Esophagus squamous epithelium (tissue), 5 donors: ENCODE measurements around the gene TAS2R60. TPM values are rescaled to one million over a fixed set of nuclear protein-coding genes. Genes with fewer than 3 reads are reported as not detected.

Experiments
- DNase-seq: peaks from one replicate; lab custom pipeline; 2025; lab: John Stamatoyannopoulos, UW
- H3K27ac ChIP-seq, 4 donors: fragments of 200-600 bp; sonication (generic); one replicate each; pipeline ENCODE4 v1.5.1; 2016 to 2019; ENCODE audit warnings: mild to moderate bottlenecking in 1 of 4
- H3K27me3 ChIP-seq, 4 donors: fragments of 200-600 bp; sonication (generic); 1 replicate in 3 of 4; 2 replicates in 1 of 4; pipeline versions ENCODE4 v1.5.1 to v1.6.0; 2017 to 2021; ENCODE audit warnings: antibody characterized with exemption in 1 of 4
- H3K36me3 ChIP-seq, 3 donors: fragments of 200-600 bp; sonication (generic); one replicate each; pipeline ENCODE4 v1.5.1; 2016 to 2019
- H3K4me1 ChIP-seq, 3 donors: fragments of 200-600 bp; sonication (generic); one replicate each; pipeline ENCODE4 v1.5.1; 2017 to 2019
- H3K4me3 ChIP-seq, 4 donors: fragments of 200-600 bp; sonication (generic); 1 replicate in 3 of 4; 2 replicates in 1 of 4; pipeline ENCODE4 v1.5.1; 2016 to 2019; ENCODE audit warnings: mild to moderate bottlenecking in 2 of 4, moderate library complexity in 1 of 4
- H3K9me3 ChIP-seq, 3 donors: fragments of 200-600 bp; sonication (generic); one replicate each; pipeline ENCODE4 v1.5.1; 2016 to 2019
- CTCF ChIP-seq, 6 experiments: fragments of 450-650 bp in 4 of 6; fragments of 200-600 bp in 2 of 6; sonication (generic) in 2 of 6; IDR thresholded peaks; one replicate each; pipeline ENCODE4 v1.5.1; 2016 to 2019; ENCODE audit warnings: antibody characterized with exemption in 6 of 6, mild to moderate bottlenecking in 4 of 6, moderate library complexity in 4 of 6
- POLR2A ChIP-seq, 4 donors: fragments of 450-650 bp; IDR thresholded peaks; one replicate each; pipeline ENCODE4 v1.6.1; 2017; ENCODE audit warnings: antibody characterized with exemption in 4 of 4, mild to moderate bottlenecking in 4 of 4, moderate library complexity in 3 of 4
- WGBS, 2 donors: methylation state at CpG; one replicate each; pipeline ENCODE4 v1.1.5; 2018; 5-methylcytosine and 5-hydroxymethylcytosine counted together
- intact Hi-C: fragments of 100-400 bp; cut with DNase I; formaldehyde crosslinking; loops from one replicate; pipeline ENCODE4 v1.15.0; 2022
- total RNA-seq, 4 donors: library from RNA; depleted of rRNA; stranded (reverse); fragments of >200 nt; gene quantifications; one replicate each; pipeline ENCODE4 v1.1.0, GENCODE V29; 2016
- donor health status: DM: yes; HTN: yes; CAD: no.

Gene TAS2R60
- total RNA-seq, 4 donors from 2014 or later, result not detected

DNA sequence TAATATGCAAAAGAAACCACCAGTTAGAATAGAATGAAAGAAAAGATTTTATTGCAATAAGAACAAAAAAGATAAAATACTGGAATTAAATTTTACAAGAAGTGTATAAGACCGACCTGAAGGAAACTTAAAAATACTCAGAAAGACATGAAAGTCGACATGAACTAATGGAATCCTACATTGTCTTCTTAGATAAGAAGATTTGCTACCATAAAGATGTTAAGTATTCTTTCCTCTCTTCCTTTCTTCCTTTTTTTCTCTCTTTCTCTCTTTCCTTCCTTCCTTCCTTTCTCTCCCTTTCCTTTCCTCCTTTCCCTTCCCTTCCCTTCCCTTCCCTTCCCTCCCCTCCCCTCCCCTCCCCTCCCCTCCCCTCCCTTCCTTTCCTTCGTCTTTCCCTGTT is 6.5 kb downstream of the TAS2R60 start:
- TF ChIP-seq CTCF (IDR thresholded peaks at IDR 0.05) (no peak), POLR2A (IDR thresholded peaks at IDR 0.05) (no peak)
- WGBS, 2 donors, result 76 to 84% methylated on average over 3 of the region's 3 CpGs
- H3K27ac ChIP-seq, result no peak overlapping the region
- intact Hi-C loops, result no loop called here
- H3K4me1 ChIP-seq, result peaks cover 0 to 16% (median 0%) of the 10 kb centered on the region in 3 donors
- peaks cover 0 to 8% (median 0%) of the 10 kb centered on the region in 4 donors for H3K27me3 ChIP-seq
- H3K4me3 ChIP-seq, result no peak overlapping the region
- no peaks in the 10 kb centered on the region for H3K36me3 ChIP-seq
- no peak for DNase-seq
- H3K9me3 ChIP-seq, result no peaks in the 10 kb centered on the region

DNA sequence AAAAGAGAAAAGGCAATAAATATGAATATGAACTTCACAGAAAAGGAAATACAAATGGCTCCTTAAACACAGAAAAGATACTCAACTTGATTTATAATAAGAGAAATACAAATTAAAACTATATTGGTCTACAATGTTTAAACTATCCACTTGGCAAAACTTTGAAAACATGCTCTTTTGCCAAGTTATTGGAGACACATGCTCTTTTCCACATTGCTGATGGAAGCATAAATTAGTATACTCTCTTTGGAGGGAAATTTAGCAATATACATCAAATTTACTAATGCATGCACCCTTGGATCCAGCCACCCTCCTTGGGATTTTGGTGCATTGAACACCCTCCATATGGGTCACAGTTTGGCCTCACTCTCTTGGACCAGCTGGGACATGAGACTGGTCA is 7.9 kb downstream of the TAS2R60 start:
- H3K36me3 ChIP-seq, result no peaks in the 10 kb centered on the region
- H3K27ac ChIP-seq, result no peak overlapping the region
- H3K4me3 ChIP-seq, result no peak overlapping the region
- no peak for DNase-seq
- peaks cover 0 to 8% (median 0%) of the 10 kb centered on the region in 4 donors for H3K27me3 ChIP-seq
- TF ChIP-seq POLR2A (IDR thresholded peaks at IDR 0.05) (no peak), CTCF (IDR thresholded peaks at IDR 0.05) (no peak)
- H3K4me1 ChIP-seq, result peaks cover 0 to 19% (median 0%) of the 10 kb centered on the region in 3 donors
- intact Hi-C loops, result no loop called here
- H3K9me3 ChIP-seq, result no peaks in the 10 kb centered on the region

- H3K27ac ChIP-seq, result no peak overlapping the region
- intact Hi-C loops, result no loop called here
- peaks cover 0 to 3% (median 0%) of the 10 kb centered on the region in 4 donors for H3K27me3 ChIP-seq
- H3K9me3 ChIP-seq, result no peaks in the 10 kb centered on the region
- no peaks in the 10 kb centered on the region for H3K36me3 ChIP-seq
- H3K4me3 ChIP-seq, result no peak overlapping the region
- DNase-seq, result no peak
- peaks cover 0 to 19% (median 0%) of the 10 kb centered on the region in 3 donors for H3K4me1 ChIP-seq
- TF ChIP-seq CTCF (IDR thresholded peaks at IDR 0.05) (no peak), POLR2A (IDR thresholded peaks at IDR 0.05) (no peak)
- 71 to 100% methylated on average over 1 of the region's 1 CpG for WGBS, 2 donors
These were observed 8.5 kb downstream of the TAS2R60 start for GRCh38 chr7:143451746-143452145.

- no peak for DNase-seq
- TF ChIP-seq POLR2A (IDR thresholded peaks at IDR 0.05) (no peak), CTCF (IDR thresholded peaks at IDR 0.05) (no peak)
- Histone ChIP-seq H3K27me3 (no peaks in the 10 kb centered on the region), H3K9me3 (no peaks in the 10 kb centered on the region), H3K27ac (no peak overlapping the region), H3K4me1 (peaks cover 0 to 26% (median 0%) of the 10 kb centered on the region in 3 donors), H3K36me3 (no peaks in the 10 kb centered on the region), H3K4me3 (no peak overlapping the region)
- WGBS, 2 donors, result 77 to 78% methylated on average over 2 of the region's 2 CpGs
- intact Hi-C loops, result no loop called here
These were observed 9.2 kb downstream of the TAS2R60 start for GRCh38 chr7:143452495-143452894.

DNA sequence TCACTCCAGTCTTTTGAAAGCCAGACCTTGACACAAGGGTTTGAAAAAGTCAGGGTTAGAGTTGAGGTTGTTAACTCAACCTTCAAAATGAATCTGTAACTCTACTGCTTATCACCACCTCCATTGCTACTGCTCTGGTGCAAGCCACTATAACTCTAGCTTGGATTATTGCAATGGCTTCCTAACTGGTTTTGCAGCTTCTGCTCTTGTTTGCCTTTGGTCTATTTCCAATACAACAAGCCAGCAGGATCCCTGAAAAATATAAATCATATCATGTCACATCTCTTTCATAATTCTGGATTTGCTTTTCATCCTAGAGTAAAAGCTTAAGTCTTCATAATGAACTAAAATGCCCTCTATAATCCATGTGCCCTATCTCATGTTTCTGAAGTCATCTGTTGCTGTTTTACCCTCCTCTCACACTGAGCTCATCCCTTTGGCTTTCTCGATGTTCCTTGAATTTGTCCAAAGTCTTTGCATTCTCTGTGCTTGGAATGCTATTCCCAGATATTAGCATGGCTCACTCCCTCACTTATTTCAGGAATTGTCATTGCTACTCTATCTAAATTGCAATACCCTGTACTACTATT is 10.9 kb downstream of the TAS2R60 start:
- intact Hi-C loops, result no loop called here
- Histone ChIP-seq H3K36me3 (no peaks in the 10 kb centered on the region), H3K4me1 (peaks cover 3 to 43% (median 7%) of the 10 kb centered on the region in 3 donors), H3K27ac (peak overlapping the region in 2 of 4 donors; percentile 15 to 36), H3K27me3 (no peaks in the 10 kb centered on the region), H3K9me3 (no peaks in the 10 kb centered on the region), H3K4me3 (no peak overlapping the region)
- DNase-seq, result no peak
- TF ChIP-seq CTCF (IDR thresholded peaks at IDR 0.05), result no peak
- TF ChIP-seq POLR2A (IDR thresholded peaks at IDR 0.05), result no peak
- WGBS, 2 donors, result 25 to 31% methylated on average over 1 of the region's 1 CpG
